HCT116 (cell line): ENCODE results near the gene SF3A2. TPM values are rescaled to one million over a fixed set of nuclear protein-coding genes. Genes with fewer than 3 reads are reported as not detected.

ENCODE experiments used
- ATAC-seq: fragments of 200-7000 bp; cut with Tn5 transposase; 2 replicates; pipeline ENCODE4 v1.9.1; 2020; ENCODE audit warnings: mild to moderate bottlenecking, moderate library complexity
- BruUV-seq: library from RNA; stranded (reverse); fragments of 400-500 nt; replicated peaks from 2 replicates; lab custom pipeline; 2021; lab: Mats Ljungman, UMichigan
- CTCF ChIA-PET: fragments of 300-600 bp; sonication (Branson Sonifier 250); formaldehyde crosslinking; loops from one replicate; lab custom pipeline; 2021; ENCODE audit warnings: antibody characterized with exemption; lab: Charles Lee
- POLR2A ChIA-PET: fragments of 300-600, 350-600 bp; sonication (Branson Sonifier 250); formaldehyde crosslinking; loops from one replicate; lab custom pipeline; 2021; ENCODE audit warnings: antibody characterized with exemption; lab: Charles Lee
- RAD21 ChIA-PET, 2 experiments: fragments of 300-600 bp; sonication (Branson Sonifier 250); formaldehyde crosslinking; loops; one replicate each; lab custom pipeline; 2023; ENCODE audit warnings: low total read pairs in 2 of 2; ENCODE audit not compliant: uncharacterized antibody in 2 of 2, unreplicated experiment in 2 of 2, low non-redundant PET in 1 of 2; lab: Charles Lee
- DNase-seq: peaks from one replicate; pipeline ENCODE4 v3.0.0-alpha.2; 2010; ENCODE audit warnings: low read depth, low spot score
- H2AFZ ChIP-seq: fragments of 200-600 bp; shearing (Covaris generic), sonication (generic); 2 replicates; pipeline ENCODE4 v1.6.1; 2017; ENCODE audit warnings: low read depth, mixed run types, mixed read lengths, antibody characterized with exemption, low read length; ENCODE audit not compliant: poor library complexity, severe bottlenecking
- H3K27ac ChIP-seq: 2 replicates; pipeline ENCODE4 v1.5.1; 2012; ENCODE audit warnings: low read depth, low read length
- H3K27me3 ChIP-seq: fragments of 200-600 bp; sonication (generic); 2 replicates; pipeline ENCODE4 v1.6.1; 2016; ENCODE audit warnings: mixed run types, low read length, mixed read lengths; ENCODE audit not compliant: insufficient read depth
- H3K36me3 ChIP-seq, 2 experiments: fragments of 200-500 bp in 1 of 2; fragments of 200-600 bp in 1 of 2; sonication (Bioruptor generic) in 1 of 2; sonication (generic) in 1 of 2; 2 replicates each; pipeline versions ENCODE4 v1.5.1 to v1.6.1; 2014 to 2016; ENCODE audit warnings: low read length in 2 of 2, inconsistent platforms in 1 of 2, mixed read lengths in 1 of 2, mixed run types in 1 of 2; ENCODE audit not compliant: insufficient read depth in 2 of 2, control insufficient read depth in 1 of 2
- H3K4me1 ChIP-seq, 2 experiments: fragments of 200-600 bp in 1 of 2; sonication (generic) in 1 of 2; 2 replicates each; pipeline versions ENCODE4 v1.5.1 to v1.6.1; 2012 to 2017; ENCODE audit warnings: low read length in 2 of 2, inconsistent platforms in 1 of 2, mild to moderate bottlenecking in 1 of 2, mixed read lengths in 1 of 2, mixed run types in 1 of 2, moderate library complexity in 1 of 2; ENCODE audit not compliant: insufficient read depth in 2 of 2, control insufficient read depth in 1 of 2
- H3K4me2 ChIP-seq: fragments of 200-600 bp; sonication (generic); 2 replicates; pipeline ENCODE4 v1.6.1; 2017; ENCODE audit warnings: mixed run types, low read length, mixed read lengths
- H3K4me3 ChIP-seq, 2 experiments: fragments of 200-600 bp in 1 of 2; sonication (generic) in 1 of 2; replicated peaks in 1 of 2; 2 replicates each; pipeline ENCODE4 v1.5.1; 2011 to 2016; ENCODE audit warnings: low read length in 2 of 2, control low read depth in 1 of 2, low read depth in 1 of 2, mild to moderate bottlenecking in 1 of 2, mixed read lengths in 1 of 2, mixed run types in 1 of 2
- H3K79me2 ChIP-seq: fragments of 200-600 bp; sonication (generic); 2 replicates; pipeline ENCODE4 v1.6.1; 2017; ENCODE audit warnings: mild to moderate bottlenecking, mixed run types, low read length, moderate library complexity, mixed read lengths; ENCODE audit not compliant: insufficient read depth
- H3K9ac ChIP-seq: fragments of 200-600 bp; sonication (generic); 2 replicates; pipeline ENCODE4 v1.6.1; 2016; ENCODE audit warnings: low read length, mixed read lengths
- H3K9me2 ChIP-seq: fragments of 200-600 bp; sonication (generic), shearing (Covaris generic); 2 replicates; pipeline ENCODE4 v1.6.1; 2017; ENCODE audit warnings: mixed run types, mild to moderate bottlenecking, moderate library complexity; ENCODE audit not compliant: insufficient read depth
- H3K9me3 ChIP-seq, 2 experiments: fragments of 200-500 bp in 1 of 2; fragments of 200-600 bp in 1 of 2; sonication (Bioruptor generic) in 1 of 2; sonication (generic) in 1 of 2; 2 replicates each; pipeline ENCODE4 v1.6.1; 2014 to 2017; ENCODE audit warnings: low read length in 2 of 2, mixed read lengths in 2 of 2, inconsistent platforms in 1 of 2, low read depth in 1 of 2, mild to moderate bottlenecking in 1 of 2, mixed run types in 1 of 2, moderate library complexity in 1 of 2; ENCODE audit not compliant: control insufficient read depth in 1 of 2, insufficient read depth in 1 of 2
- H4K20me1 ChIP-seq: fragments of 200-600 bp; sonication (generic), shearing (Covaris generic); 2 replicates; pipeline ENCODE4 v1.6.1; 2017; ENCODE audit warnings: mixed run types, mild to moderate bottlenecking, moderate library complexity; ENCODE audit not compliant: insufficient read depth
- CBX3 ChIP-seq: IDR thresholded peaks from 2 replicates; pipeline ENCODE4 v1.6.1; 2012; ENCODE audit warnings: low read depth
- CEBPB ChIP-seq: IDR thresholded peaks from 2 replicates; pipeline ENCODE4 v1.6.1; 2012; ENCODE audit warnings: low read depth
- ELF1 ChIP-seq: IDR thresholded peaks from 2 replicates; pipeline ENCODE4 v1.6.1; 2012; ENCODE audit warnings: low read depth, borderline replicate concordance
- EZH2 ChIP-seq: fragments of 200-600 bp; sonication (generic); IDR thresholded peaks from 2 replicates; pipeline ENCODE4 v1.6.1; 2017; ENCODE audit warnings: antibody characterized with exemption, mixed run types
- EZH2phosphoT487 ChIP-seq: fragments of 200-600 bp; IDR thresholded peaks from 2 replicates; pipeline ENCODE4 v1.6.1; 2018; ENCODE audit warnings: antibody characterized with exemption, borderline replicate concordance
- FOSL1 ChIP-seq: IDR thresholded peaks from 2 replicates; pipeline ENCODE4 v1.6.1; 2012; ENCODE audit warnings: low read depth
- JUND ChIP-seq: IDR thresholded peaks from 2 replicates; pipeline ENCODE4 v1.6.1; 2012
- POLR2A ChIP-seq: IDR thresholded peaks from 2 replicates; pipeline ENCODE4 v1.7.0; 2011; ENCODE audit warnings: borderline replicate concordance; ENCODE audit not compliant: insufficient read depth, insufficient read length; ENCODE audit errors: extremely low read depth
- POLR2AphosphoS5 ChIP-seq: IDR thresholded peaks from 2 replicates; pipeline ENCODE4 v1.6.1; 2011; ENCODE audit warnings: mild to moderate bottlenecking, low read depth, low read length, moderate library complexity
- RAD21 ChIP-seq: IDR thresholded peaks from 2 replicates; pipeline ENCODE4 v1.6.1; 2012; ENCODE audit warnings: low read depth, mild to moderate bottlenecking
- SP1 ChIP-seq: IDR thresholded peaks from 2 replicates; pipeline ENCODE4 v1.6.1; 2012; ENCODE audit warnings: low read depth
- YY1 ChIP-seq: IDR thresholded peaks from 2 replicates; pipeline ENCODE4 v1.6.1; 2011; ENCODE audit warnings: low read length, low read depth, moderate library complexity, mild to moderate bottlenecking; ENCODE audit not compliant: insufficient replicate concordance; ENCODE audit errors: extremely low read depth
- ZFX ChIP-seq: fragments of 450-650 bp; IDR thresholded peaks from 2 replicates; pipeline ENCODE4 v1.6.1; 2017
- ZNF274 ChIP-seq: fragments of 200-500 bp; sonication (Bioruptor generic); IDR thresholded peaks from 2 replicates; pipeline ENCODE4 v1.6.1; 2014; ENCODE audit warnings: mild to moderate bottlenecking, low read depth, low read length, inconsistent platforms
- intact Hi-C: fragments of 100-400 bp; cut with micrococcal nuclease; formaldehyde crosslinking; loops from 2 replicates; pipeline ENCODE4 v1.10.0; 2022
- total RNA-seq: library from RNA; stranded (reverse); gene quantifications from one replicate; pipeline ENCODE4 v1.2.1, GENCODE V29; 2021; ENCODE audit not compliant: unreplicated experiment
- TF ChIP-seq, protein P1 (sequence below): IDR thresholded peaks from 2 replicates; pipeline ENCODE4 v1.6.1; 2012
- TF ChIP-seq, protein P2 (sequence below): IDR thresholded peaks from 2 replicates; pipeline ENCODE4 v1.6.1; 2012
- TF ChIP-seq, protein P3 (sequence below), 3 experiments: fragments of 200-600 bp in 1 of 3; sonication (generic) in 1 of 3; IDR thresholded peaks in 2 of 3; conservative IDR thresholded peaks in 1 of 3; 2 replicates each; pipeline ENCODE4 v1.5.1; 2012 to 2017; ENCODE audit warnings: low read depth in 2 of 3, low read length in 2 of 3, antibody characterized with exemption in 1 of 3, borderline replicate concordance in 1 of 3, control low read depth in 1 of 3, mild to moderate bottlenecking in 1 of 3, mixed read lengths in 1 of 3, mixed run types in 1 of 3, moderate library complexity in 1 of 3; ENCODE audit not compliant: insufficient read depth in 1 of 3

The SF3A2 gene
- total RNA-seq, 1 experiment from 2014 or later = 166 TPM

DNA sequence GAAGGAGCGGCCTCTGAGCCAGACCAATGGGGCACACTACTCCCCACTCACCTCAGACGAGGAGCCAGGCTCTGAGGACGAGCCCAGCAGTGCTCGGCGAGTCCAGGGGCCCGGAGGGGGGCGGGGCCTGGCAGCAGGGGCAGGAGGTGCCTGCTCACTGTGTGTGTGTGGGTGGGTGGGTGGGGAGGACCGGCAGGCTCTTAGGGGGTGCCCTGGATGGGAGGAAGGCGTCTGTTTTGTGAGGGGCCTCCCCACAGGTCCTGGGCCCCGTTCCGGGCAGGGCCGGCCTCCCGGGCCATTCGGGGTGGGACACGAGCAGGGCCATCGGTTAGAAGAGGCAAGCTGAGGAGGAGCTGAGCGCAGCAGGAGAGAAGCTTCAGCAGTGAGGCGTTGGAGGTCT is 13.2 kb upstream of the SF3A2 start (continued):
- no peak for TF ChIP-seq POLR2AphosphoS5
- TF ChIP-seq, protein P1, sequence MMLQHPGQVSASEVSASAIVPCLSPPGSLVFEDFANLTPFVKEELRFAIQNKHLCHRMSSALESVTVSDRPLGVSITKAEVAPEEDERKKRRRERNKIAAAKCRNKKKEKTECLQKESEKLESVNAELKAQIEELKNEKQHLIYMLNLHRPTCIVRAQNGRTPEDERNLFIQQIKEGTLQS = no peak
- TF ChIP-seq, protein P2, sequence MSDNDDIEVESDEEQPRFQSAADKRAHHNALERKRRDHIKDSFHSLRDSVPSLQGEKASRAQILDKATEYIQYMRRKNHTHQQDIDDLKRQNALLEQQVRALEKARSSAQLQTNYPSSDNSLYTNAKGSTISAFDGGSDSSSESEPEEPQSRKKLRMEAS = no peak
- no peak for TF ChIP-seq ELF1
- no peak for TF ChIP-seq EZH2
- TF ChIP-seq POLR2A = no peak
- no peak for TF ChIP-seq CEBPB
- TF ChIP-seq JUND = no peak
- no peak for TF ChIP-seq RAD21
- TF ChIP-seq CBX3 = no peak
- no peak for TF ChIP-seq ZNF274
- no peak for TF ChIP-seq YY1
- no peak for TF ChIP-seq ZFX

DNA sequence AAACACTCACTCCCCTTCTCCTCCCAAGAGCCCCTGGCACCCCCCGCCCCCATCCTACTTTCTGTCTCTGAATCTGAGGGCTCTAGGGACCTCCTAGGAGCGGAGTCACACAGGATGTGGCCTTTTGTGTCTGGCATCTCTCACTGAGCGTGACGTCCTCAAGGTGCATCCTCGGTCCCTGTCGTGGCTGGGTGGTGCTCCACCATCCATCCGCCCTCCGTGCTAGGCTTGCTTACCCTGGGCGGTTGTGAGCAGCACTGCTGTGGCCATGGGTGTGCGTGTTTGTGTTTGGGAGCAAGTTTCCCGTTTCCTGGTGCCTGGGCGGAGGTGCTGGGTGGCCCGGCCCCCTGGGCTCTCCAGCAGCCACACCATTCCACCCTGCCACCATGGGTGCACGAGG is 12.7 kb upstream of the SF3A2 start:
- ChIA-PET POLR2A (no interaction called here), CTCF (no interaction called here), RAD21 (no interaction called here)
- BruUV-seq = no TSS peak
- ATAC-seq = no peak
- Histone ChIP-seq H3K4me1 (no peaks in the 10 kb centered on the region), H3K79me2 (no peaks in the 10 kb centered on the region), H3K36me3 (peaks cover 7 to 34% of the 10 kb centered on the region in 2 experiments; a peak in 3 of 4 replicates), H3K9me3 (no peaks in the 10 kb centered on the region), H3K4me3 (no peak overlapping the region), H4K20me1 (no peaks in the 10 kb centered on the region), H3K9ac (no peak overlapping the region), H2AFZ (no peak overlapping the region), H3K9me2 (no peaks in the 10 kb centered on the region), H3K27ac (no peak overlapping the region), H3K4me2 (no peak overlapping the region), H3K27me3 (no peaks in the 10 kb centered on the region)
- no peak for TF ChIP-seq FOSL1
- TF ChIP-seq, protein P3, sequence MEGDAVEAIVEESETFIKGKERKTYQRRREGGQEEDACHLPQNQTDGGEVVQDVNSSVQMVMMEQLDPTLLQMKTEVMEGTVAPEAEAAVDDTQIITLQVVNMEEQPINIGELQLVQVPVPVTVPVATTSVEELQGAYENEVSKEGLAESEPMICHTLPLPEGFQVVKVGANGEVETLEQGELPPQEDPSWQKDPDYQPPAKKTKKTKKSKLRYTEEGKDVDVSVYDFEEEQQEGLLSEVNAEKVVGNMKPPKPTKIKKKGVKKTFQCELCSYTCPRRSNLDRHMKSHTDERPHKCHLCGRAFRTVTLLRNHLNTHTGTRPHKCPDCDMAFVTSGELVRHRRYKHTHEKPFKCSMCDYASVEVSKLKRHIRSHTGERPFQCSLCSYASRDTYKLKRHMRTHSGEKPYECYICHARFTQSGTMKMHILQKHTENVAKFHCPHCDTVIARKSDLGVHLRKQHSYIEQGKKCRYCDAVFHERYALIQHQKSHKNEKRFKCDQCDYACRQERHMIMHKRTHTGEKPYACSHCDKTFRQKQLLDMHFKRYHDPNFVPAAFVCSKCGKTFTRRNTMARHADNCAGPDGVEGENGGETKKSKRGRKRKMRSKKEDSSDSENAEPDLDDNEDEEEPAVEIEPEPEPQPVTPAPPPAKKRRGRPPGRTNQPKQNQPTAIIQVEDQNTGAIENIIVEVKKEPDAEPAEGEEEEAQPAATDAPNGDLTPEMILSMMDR (IDR thresholded peaks at IDR 0.05 in 2 of 3, conservative IDR thresholded peaks at IDR 0.05 in 1 of 3; ENCODE audit: borderline replicate concordance in 1 of 3, insufficient read depth in 1 of 3, low read depth in 2 of 3, low read length in 2 of 3) = no peak
- TF ChIP-seq EZH2 = no peak
- TF ChIP-seq EZH2phosphoT487 = no peak
- no peak for TF ChIP-seq CBX3
- TF ChIP-seq ELF1 = no peak
- no peak for TF ChIP-seq SP1
- no peak for DNase-seq
- intact Hi-C loops = no loop called here
